ENCODE data around the gene ETNK2. TPM values are rescaled to one million over a fixed set of nuclear protein-coding genes. Genes with fewer than 3 reads are reported as not detected.

Gene ETNK2
- total RNA-seq, 2 donors from 2014 or later = 5.6 to 17.5 TPM

- Histone ChIP-seq H3K9me3 (peaks cover 9 to 27% of the 10 kb centered on the region in 2 donors), H3K36me3 (no peaks in the 10 kb centered on the region), H3K27me3 (no peaks in the 10 kb centered on the region), H3K4me1 (no peaks in the 10 kb centered on the region), H3K27ac (no peak within 1 kb of the TSS), H3K4me3 (no peak within 1 kb of the TSS)
- DNase-seq (ENCODE audit: low spot score) = no peak
- no peak for TF ChIP-seq CTCF (IDR thresholded peaks at IDR 0.05)
Observed at GRCh38 chr1:204166219-204166618, 14.4 kb upstream of the ETNK2 start, which contains the start of gene REN. Gene REN, minus strand, starts transcription at chr1:204166337. Its CDS starts 44 bp downstream, at chr1:204166293.

- Histone ChIP-seq H3K4me1 (no peaks in the 10 kb centered on the region), H3K27me3 (no peaks in the 10 kb centered on the region), H3K36me3 (no peaks in the 10 kb centered on the region), H3K4me3 (no peak overlapping the region), H3K9me3 (no peaks in the 10 kb centered on the region), H3K27ac (no peak overlapping the region)
- peak; percentile 98 to 99 for TF ChIP-seq CTCF (IDR thresholded peaks at IDR 0.05)
- peak; percentile 78 for DNase-seq (ENCODE audit: low spot score)
Observed at GRCh38 chr1:204162494-204163074, 10.7 kb upstream of the ETNK2 start.

GRCh38 chr1:204161609-204162493 is 10.0 kb upstream of the ETNK2 start:
- H3K4me3 ChIP-seq = no peak overlapping the region
- no peak for TF ChIP-seq CTCF (IDR thresholded peaks at IDR 0.05)
- no peak overlapping the region for H3K27ac ChIP-seq
- H3K9me3 ChIP-seq = no peaks in the 10 kb centered on the region
- DNase-seq (ENCODE audit: low spot score) = no peak
- H3K27me3 ChIP-seq = no peaks in the 10 kb centered on the region
- H3K4me1 ChIP-seq = no peaks in the 10 kb centered on the region
- no peaks in the 10 kb centered on the region for H3K36me3 ChIP-seq

GRCh38 chr1:204157962-204158361 is 6.1 kb upstream of the ETNK2 start:
- Histone ChIP-seq H3K9me3 (no peaks in the 10 kb centered on the region), H3K36me3 (no peaks in the 10 kb centered on the region), H3K4me1 (no peaks in the 10 kb centered on the region), H3K27me3 (no peaks in the 10 kb centered on the region), H3K4me3 (no peak overlapping the region), H3K27ac (no peak overlapping the region)
- DNase-seq (ENCODE audit: low spot score) = no peak
- TF ChIP-seq CTCF (IDR thresholded peaks at IDR 0.05) = no peak

- H3K9me3 ChIP-seq = no peaks in the 10 kb centered on the region
- H3K4me3 ChIP-seq = no peak overlapping the region
- H3K27me3 ChIP-seq = no peaks in the 10 kb centered on the region
- DNase-seq (ENCODE audit: low spot score) = no peak
- no peak for TF ChIP-seq CTCF (IDR thresholded peaks at IDR 0.05)
- H3K27ac ChIP-seq = no peak overlapping the region
- peaks cover 0 to 16% of the 10 kb centered on the region in 2 donors for H3K4me1 ChIP-seq
- no peaks in the 10 kb centered on the region for H3K36me3 ChIP-seq
Observed at GRCh38 chr1:204155881-204156280, 4.0 kb upstream of the ETNK2 start.
